Stimulated activated CD4-positive, alpha-beta T cell treated with anti-CD3 and anti-CD28 coated beads, TNF-alpha, amount 100 ng/mL, for 24 hours (primary cell): Measurements from ENCODE around the gene CYP3A7.
"Not testable (repeated sequence)": the region's sequence is repeated elsewhere in the genome, so short reads cannot be mapped to it uniquely, and the experiment has no call there.

Experiments used
- DNase-seq, 3 experiments: peaks; one replicate each; pipeline ENCODE4 v3.0.0-alpha.2; 2020; ENCODE audit warnings: low read depth in 3 of 3

The CYP3A7 gene

GRCh38 chr7:99709260-99709659 is 25.7 kb downstream of the CYP3A7 start:
- DNase-seq, result no peak

DNA sequence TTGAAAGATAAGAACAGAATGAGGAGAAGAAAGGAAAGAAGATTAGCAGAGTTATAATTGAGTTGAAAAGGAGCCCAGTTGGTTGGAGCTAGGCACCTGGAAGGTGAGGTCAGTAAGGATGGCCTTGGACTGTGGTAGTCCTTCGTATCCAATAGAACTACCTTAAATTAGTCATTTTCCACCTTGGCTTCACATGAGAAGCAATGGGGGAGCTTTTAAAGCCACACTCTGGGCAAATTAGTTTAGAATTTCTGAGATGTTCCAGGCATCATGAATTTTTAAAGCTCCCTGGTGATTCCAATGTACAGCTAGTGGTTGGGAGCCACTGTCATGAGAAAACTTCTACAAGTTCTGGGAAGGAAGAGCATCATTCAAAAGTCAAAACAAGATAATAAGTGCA is 27.9 kb downstream of the CYP3A7 start:
- no peak for DNase-seq

- DNase-seq, result no peak
Measured at GRCh38 chr7:99699946-99700345, 35.0 kb downstream of the CYP3A7 start.

DNA sequence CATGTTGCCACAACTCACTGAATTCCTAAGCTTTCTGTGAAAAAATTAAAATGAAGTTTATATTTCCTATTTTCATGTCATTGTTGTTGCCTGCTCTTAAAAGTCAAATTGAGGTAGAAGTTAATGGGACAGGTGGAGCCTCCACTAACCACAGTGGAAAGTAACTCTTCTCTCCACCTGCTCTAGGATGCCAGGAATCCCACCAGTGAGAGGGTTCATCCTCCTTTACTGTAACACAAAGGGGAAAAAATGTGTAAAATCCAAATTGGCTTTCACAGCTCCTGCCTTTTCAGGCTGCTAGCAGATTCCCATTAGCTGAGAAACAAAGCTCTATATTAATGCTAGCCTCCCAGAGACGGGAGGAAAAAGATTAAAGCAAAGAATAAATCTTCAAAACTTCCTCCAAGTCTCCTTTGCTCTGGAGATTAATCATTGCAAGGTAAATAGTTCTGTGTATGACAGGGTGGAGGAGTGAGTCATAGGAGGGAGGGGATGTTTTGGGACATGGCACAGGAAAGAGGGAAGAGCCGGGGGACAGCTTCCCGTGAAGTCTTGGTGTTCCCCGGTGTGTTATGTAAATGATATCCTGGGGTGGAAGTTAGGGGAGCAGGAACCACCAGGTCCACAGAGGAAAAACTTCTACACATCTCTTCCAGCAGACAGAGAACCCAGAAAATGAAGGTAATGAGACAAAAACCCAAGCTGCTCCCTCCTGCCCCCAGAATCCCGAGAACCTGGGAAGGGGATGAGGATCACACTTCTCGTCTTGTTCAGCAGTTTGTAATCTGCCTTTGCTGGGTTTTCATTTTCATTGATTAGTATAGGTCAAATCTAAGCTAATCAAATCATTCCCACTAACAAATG is 35.9 kb downstream of the CYP3A7 start:
- DNase-seq, result not testable (repeated sequence)

DNA sequence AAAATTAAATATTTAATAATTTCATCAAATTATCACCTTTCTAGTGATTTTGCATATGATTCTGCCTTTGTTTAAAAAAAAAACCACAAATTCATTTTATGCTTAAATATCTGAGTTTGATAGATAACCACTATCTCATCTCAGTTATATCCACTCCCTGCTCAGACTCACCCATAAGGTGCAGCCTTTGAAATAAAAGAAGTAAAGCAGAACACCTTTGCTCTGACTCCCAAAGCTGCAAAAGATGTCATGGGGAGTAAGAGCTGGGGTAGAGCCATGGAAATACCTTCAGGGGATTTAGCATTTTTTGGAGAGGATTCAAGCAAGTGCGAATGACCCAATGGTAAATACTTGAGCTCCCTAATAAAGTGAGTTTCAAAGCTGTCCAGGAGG is 40.1 kb downstream of the CYP3A7 start:
- no peak for DNase-seq

DNA sequence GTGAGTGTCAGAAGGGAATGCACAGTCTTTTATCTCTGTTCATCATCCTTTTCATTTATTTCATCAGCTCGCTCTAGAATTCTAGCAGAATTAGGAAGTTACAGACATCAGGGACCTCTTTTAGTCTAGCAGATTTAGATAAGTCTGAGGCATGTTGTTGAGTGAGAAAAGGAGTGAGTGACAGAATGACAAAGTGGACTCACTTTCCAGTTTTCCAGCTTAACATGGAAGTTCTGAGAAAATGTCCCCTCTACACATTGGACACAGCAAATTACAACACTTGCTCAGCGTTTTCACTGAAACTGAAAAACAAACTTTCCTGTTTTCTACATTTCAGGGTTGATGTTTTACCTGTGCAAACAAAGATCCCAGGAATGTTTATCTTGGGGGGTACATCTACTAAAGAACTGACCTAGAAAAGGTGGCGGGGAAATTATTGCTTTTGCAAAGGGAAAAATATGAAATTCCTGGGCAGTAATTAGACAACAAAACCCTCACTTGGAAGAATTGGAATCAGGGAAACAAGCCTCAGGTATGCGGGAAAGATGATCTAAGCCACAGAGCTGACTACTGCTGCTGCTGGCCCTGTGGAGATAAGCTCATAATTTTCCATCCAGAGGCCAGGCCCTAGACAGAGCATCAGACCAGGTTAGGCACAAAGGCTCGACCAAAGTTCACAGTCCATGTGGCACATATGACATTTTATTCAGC is 40.6 kb downstream of the CYP3A7 start:
- DNase-seq, result no peak

DNA sequence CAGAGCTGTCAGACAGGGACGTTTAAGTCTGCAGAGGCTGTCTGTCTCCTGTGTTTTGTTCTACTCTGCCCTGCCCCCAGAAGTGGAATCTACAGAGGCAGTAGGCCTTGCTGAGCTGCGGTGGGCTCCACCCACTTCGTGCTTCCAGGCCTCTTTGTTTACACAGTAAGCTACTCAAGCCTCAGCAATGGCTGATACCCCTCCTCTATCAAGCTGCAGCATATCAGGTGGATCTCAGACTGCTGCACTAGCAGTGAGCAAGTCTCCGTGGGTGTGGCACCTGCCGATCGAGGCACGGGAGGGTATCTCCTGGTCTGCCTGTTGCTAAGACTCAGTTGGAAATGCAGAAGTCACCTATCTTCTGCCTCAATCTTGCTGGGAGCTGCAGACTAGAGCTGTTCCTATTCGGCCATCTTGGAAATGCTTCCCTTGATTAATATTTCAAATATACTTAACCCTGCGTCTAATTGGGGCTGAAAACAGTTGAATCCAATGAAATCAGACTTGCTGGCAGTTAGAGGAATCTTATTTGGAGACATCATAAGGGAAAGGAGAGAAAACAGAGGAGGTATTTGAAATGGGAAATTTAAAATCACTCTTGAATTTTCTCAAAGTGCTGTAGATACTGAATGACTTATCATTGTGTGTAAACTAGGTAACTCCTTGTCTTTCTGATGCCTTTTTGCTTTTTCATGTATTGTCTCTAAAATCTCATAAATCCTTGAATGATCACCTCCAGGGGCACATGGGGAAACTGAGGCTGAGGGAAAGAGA is 41.4 kb downstream of the CYP3A7 start:
- no peak for DNase-seq

DNA sequence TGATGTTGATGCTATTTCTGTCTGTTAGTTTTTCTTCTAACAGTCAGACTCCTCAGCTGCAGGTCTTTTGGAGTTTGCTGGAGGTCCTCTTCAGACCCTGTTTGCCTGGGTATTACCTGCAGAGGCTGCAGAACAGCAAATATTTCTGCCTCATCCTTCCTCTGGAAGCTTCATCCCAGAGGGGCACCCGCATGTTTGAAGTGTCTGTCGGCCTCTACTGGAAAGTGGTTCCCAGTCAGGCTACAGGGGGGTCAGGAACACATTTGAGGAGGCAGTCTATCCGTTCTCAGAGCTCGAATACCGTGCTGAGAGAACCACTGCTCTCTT is 41.9 kb downstream of the CYP3A7 start:
- no peak for DNase-seq

DNA sequence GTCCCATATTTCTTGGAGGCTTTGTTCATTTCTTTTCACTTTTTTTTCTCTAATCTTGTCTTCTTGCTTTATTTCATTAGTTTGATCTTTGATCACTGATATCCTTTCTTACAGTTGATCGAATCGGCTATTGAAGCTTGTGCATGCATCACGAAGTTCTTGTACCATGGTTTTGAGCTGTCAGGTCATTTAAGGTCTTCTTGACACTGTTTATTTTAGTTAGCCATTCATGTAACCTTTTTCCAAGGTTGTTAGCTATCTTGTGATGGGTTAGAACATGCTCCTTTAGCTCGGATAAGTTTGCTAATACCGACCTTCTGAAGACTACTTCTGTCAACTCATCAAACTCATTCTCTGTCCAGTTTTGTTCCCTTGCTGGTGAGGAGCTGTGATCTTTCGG is 42.4 kb downstream of the CYP3A7 start:
- not testable (repeated sequence) for DNase-seq

DNA sequence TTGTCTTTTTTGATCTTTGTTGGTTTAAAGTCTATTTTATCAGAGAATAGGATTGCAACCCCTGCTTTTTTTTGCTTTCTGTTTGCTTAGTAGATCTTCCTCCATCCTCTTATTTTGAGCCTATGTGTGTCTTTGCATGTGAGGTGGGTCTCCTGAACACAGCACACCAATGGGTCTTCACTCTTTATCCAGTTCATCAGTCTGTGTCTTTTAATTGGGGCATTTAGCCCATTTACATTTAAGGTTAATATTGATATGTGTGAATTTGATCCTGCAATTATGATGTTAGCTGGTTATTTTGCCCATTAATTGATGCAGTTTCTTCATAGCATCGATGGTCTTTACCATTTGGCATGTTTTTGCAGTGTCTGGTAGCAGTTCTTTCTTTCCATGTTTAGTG is 43.3 kb downstream of the CYP3A7 start:
- DNase-seq, result not testable (repeated sequence)

DNA sequence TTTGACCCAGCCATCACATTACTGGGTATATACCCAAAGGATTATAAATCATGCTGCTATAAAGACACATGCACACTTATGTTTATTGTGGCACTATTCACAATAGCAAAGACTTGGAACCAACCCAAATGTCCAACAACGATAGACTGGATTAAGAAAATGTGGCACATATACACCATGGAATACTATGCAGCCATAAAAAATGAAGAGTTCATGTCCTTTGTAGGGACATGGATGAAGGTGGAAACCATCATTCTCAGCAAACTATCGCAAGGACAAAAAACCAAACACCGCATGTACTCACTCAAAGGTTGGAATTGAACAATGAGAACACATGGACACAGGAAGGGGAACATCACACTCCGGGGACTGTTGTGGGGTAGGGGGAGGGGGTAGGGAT is 44.1 kb downstream of the CYP3A7 start:
- DNase-seq, result not testable (repeated sequence)

- not testable (repeated sequence) for DNase-seq
Measured at GRCh38 chr7:99685871-99686608, 49.0 kb downstream of the CYP3A7 start.

- no peak for DNase-seq
Measured at GRCh38 chr7:99685129-99685758, 49.8 kb downstream of the CYP3A7 start.

DNA sequence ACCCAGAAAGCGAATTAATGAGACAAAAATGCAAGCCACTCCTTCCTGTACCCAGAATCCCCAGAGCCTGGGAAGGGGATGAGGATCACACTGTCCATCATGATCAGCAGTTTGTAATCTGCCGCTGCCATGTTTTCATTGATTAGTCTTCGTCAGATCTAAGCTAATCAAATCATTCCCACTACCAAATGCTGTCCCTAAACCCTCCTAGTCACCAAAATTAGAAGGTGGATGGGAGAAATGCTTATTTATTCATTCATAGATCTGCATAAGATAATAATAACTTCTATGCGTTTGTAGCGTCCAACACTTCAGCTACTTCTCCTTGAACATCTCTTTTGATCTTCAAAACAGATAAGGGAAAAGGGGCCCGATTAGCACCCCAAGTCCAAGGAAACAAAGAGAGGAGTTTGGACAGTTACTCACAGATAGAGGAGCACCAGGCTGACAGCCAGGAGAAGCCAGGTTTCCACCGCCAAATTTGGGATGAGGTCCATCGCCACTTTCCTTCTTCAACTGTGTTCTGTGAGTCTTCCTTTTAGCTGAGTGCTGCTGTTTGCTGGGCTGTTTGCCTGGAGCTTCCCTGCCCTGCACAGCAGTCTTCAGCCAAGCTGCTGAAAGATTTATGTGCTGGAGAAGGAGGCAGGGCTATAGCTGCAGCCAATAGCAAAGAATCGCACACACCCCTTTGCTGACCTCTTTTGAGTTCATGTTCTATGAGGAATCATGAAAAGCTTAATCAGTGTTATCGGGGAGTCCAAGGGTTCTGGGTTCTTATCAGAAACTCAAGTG is 55.4 kb downstream of the CYP3A7 start, which contains the start of gene CYP3A5:
Gene CYP3A5, minus strand, starts transcription at position 597 of the 792 bp plus-strand sequence. Its CDS starts 100 bp downstream, at position 497.
- no peak for DNase-seq

GRCh38 chr7:99679032-99679399 is 56.0 kb downstream of the CYP3A7 start:
- no peak for DNase-seq

DNA sequence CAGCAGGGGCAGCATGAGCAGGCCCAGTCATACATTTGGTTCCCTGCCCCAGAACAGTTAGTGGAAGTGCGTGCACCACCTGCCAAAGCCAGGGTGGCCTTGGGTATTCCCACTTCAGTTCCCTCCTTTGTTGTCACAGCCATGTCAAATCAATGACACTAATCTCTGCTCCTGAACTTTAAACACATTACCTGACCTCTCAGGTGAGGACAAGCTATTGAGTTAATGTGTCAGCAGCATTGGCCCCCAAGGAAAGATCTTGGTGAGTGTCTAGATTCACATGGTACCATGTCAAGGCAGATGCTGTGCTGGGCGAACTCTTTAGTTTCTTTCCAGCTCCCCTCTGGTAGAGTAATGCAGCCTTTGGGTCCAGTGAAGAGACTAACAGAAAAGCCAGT is 57.3 kb downstream of the CYP3A7 start:
- no peak for DNase-seq

DNA sequence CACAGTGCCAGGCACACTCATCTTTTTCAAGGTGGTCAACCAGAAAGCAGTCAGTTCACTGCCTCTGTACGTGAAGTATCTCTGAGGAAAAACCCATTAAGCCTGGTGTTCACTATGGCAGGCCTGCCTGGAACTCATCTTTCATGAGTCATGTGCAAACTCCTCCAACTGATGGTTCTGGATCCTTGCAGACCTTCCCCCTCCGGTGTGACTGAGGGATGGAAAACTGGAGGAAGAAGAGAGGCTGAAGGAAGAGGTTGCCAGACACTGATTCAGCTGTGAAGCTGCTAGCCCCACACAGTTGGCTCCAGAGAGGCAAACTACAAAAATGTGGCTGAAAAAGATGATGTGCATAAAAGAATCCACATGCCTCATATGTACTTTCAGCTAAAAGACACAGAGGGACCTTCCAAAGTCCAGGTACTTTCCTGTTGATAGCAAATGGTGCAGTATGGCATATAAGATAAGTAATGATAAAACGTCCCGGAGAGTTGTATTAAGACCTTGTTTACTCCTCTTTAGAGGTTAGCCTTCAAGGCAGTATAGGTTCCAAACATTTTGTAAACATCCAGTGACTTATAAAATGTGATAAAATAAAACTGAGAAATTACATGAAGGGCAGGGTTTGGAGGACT is 57.9 kb downstream of the CYP3A7 start:
- DNase-seq, result no peak

DNA sequence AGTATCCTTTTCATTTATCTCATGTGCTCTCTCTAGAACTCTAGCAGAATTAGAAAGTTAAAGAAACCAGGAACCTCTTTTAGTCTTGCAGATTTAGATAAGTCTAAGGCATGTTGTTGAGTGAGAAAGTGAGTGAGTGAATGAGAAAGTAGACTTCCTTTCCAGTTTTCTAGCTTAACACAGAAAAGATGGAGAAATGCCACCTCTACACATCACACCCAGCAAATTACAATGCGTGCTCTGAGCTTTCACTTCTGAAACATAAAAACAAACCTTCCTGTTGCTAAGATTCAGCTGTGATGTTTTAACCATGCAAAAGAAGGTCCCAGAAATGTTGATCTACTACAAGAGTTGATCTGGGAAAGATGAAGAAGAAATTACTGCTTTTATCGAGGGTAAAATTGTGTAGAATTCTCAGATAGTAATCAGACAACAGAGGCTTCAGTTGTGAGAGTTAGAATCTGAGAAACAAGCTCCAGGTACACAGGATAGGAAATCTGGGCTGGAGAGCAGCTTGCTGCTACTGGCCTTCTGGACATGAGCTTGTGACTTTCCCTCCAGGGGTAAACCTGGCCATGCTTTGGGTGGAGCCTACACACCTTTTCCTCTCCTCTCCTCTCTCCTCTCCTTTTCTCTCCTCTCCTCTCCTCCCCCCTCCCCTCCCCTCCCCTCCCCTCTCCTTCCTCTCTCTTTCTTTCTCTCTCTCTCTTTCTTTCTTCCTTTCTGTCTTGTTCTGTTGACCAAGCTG is 59.8 kb downstream of the CYP3A7 start:
- no peak for DNase-seq

DNA sequence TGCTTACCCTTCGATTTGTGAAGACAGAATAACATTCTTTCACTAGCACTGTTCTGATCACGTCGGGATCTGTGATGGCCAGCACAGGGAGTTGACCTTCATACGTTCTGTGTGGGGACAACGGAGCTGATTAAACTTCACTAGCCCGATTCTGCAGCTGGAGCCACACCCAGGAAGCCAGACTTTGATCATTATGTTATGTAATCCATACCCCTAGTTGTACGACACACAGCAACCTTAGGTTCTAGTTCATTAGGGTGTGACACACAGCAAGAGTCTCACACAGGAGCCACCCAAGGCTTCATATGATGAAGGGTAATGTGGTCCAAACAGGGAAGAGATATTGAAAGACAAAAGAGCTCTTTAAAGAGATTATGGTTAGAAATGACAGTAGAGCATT is 62.4 kb downstream of the CYP3A7 start:
- DNase-seq, result no peak
